Gastrocnemius medialis (tissue), 4 donors: ENCODE measurements around the gene MCCD1. TPM values are rescaled to one million over a fixed set of nuclear protein-coding genes. Genes with fewer than 3 reads are reported as not detected.
"Not testable (repeated sequence)": the region's sequence is repeated elsewhere in the genome, so short reads cannot be mapped to it uniquely, and the experiment has no call there.

Experiments used
- ATAC-seq, 2 donors: fragments of 150-250 bp; one replicate each; pipeline ENCODE4 v1.9.1; 2016
- DNase-seq, 2 donors: peaks; one replicate each; pipeline ENCODE4 v3.0.0-alpha.2; 2019
- H3K27ac ChIP-seq, 4 donors: fragments of 200-600 bp; sonication (generic); 1 replicate in 1 of 4; 2 replicates in 3 of 4; pipeline ENCODE4 v1.5.1; 2016 to 2018; ENCODE audit warnings: mild to moderate bottlenecking in 2 of 4, moderate library complexity in 1 of 4
- H3K27me3 ChIP-seq, 3 donors: fragments of 200-600 bp; sonication (generic) in 2 of 3; 1 replicate in 1 of 3; 2 replicates in 2 of 3; pipeline versions ENCODE4 v1.5.1 to v1.6.0; 2016 to 2019; ENCODE audit warnings: mild to moderate bottlenecking in 1 of 3, moderate library complexity in 1 of 3
- H3K36me3 ChIP-seq, 2 donors: fragments of 200-600 bp; sonication (generic) in 1 of 2; one replicate each; pipeline ENCODE4 v1.5.1; 2017 to 2018
- H3K4me1 ChIP-seq, 2 donors: fragments of 200-600 bp; sonication (generic) in 1 of 2; one replicate each; pipeline ENCODE4 v1.5.1; 2016 to 2017; ENCODE audit warnings: mild to moderate bottlenecking in 2 of 2
- H3K4me3 ChIP-seq, 4 donors: fragments of 200-600 bp; sonication (generic) in 3 of 4; 1 replicate in 1 of 4; 2 replicates in 3 of 4; pipeline ENCODE4 v1.5.1; 2016 to 2019; ENCODE audit warnings: mild to moderate bottlenecking in 2 of 4
- H3K9me3 ChIP-seq, 3 donors: fragments of 200-600 bp; sonication (generic) in 2 of 3; 1 replicate in 1 of 3; 2 replicates in 2 of 3; pipeline ENCODE4 v1.5.1; 2016 to 2019
- POLR2A ChIP-seq, 2 donors: fragments of 450-650 bp; IDR thresholded peaks; one replicate each; pipeline ENCODE4 v1.6.1; 2017; ENCODE audit warnings: antibody characterized with exemption in 2 of 2, mild to moderate bottlenecking in 2 of 2, moderate library complexity in 2 of 2
- in situ Hi-C, 4 donors: fragments of 200-750 bp; cut with MboI; loops; one replicate each; pipeline versions ENCODE4 v1.15.0 to v1.8.0; 2017; ENCODE audit warnings: low sequenced_read_pairs in 4 of 4
- intact Hi-C: fragments of 100-400 bp; cut with DNase I; formaldehyde crosslinking; loops from one replicate; pipeline ENCODE4 v1.15.1; 2023; ENCODE audit warnings: low total_unique reads
- total RNA-seq, 4 donors: library from RNA; depleted of rRNA; stranded (reverse); fragments of >200 nt; gene quantifications; one replicate each; pipeline versions ENCODE4 v1.1.0 to v1.2.3, GENCODE V29; 2016
- TF ChIP-seq, protein P1 (sequence below), 5 experiments: fragments of 450-650 bp in 3 of 5; fragments of 200-600 bp in 2 of 5; sonication (generic) in 2 of 5; IDR thresholded peaks in 4 of 5; conservative IDR thresholded peaks in 1 of 5; 1 replicate in 4 of 5; 2 replicates in 1 of 5; pipeline ENCODE4 v1.5.1; 2016 to 2019; ENCODE audit warnings: antibody characterized with exemption in 5 of 5, mild to moderate bottlenecking in 3 of 5, moderate library complexity in 3 of 5

The MCCD1 gene
- total RNA-seq, 4 donors from 2014 or later, result not detected

DNA sequence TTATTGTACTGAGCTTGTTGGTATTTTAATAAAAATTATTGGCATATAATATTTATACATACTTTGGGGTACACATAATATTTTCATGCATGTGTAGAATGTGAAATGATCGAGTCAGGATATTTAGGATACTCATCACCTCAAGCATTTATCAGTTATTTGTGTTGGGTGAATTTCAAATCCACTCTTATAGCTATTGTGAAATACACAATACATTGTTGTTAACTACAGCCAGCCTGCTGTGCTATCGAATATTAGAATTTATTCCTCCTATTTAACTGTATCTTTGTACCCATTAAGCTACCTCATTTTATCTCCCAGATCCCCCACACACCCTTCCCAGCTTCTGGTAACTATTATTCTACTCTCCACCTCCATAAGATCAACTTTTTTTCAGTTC lies 45.4 kb upstream of the MCCD1 start:
- in situ Hi-C loops, result no loop called here
- no peak overlapping the region for H3K27ac ChIP-seq
- H3K27me3 ChIP-seq, result no peaks in the 10 kb centered on the region
- H3K36me3 ChIP-seq, result no peaks in the 10 kb centered on the region
- no peak for ATAC-seq
- no peak for DNase-seq
- no peaks in the 10 kb centered on the region for H3K9me3 ChIP-seq
- no peak for TF ChIP-seq POLR2A (IDR thresholded peaks at IDR 0.05)
- TF ChIP-seq, protein P1, sequence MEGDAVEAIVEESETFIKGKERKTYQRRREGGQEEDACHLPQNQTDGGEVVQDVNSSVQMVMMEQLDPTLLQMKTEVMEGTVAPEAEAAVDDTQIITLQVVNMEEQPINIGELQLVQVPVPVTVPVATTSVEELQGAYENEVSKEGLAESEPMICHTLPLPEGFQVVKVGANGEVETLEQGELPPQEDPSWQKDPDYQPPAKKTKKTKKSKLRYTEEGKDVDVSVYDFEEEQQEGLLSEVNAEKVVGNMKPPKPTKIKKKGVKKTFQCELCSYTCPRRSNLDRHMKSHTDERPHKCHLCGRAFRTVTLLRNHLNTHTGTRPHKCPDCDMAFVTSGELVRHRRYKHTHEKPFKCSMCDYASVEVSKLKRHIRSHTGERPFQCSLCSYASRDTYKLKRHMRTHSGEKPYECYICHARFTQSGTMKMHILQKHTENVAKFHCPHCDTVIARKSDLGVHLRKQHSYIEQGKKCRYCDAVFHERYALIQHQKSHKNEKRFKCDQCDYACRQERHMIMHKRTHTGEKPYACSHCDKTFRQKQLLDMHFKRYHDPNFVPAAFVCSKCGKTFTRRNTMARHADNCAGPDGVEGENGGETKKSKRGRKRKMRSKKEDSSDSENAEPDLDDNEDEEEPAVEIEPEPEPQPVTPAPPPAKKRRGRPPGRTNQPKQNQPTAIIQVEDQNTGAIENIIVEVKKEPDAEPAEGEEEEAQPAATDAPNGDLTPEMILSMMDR (IDR thresholded peaks at IDR 0.05 in 4 of 5, conservative IDR thresholded peaks at IDR 0.05 in 1 of 5), result no peak
- no peaks in the 10 kb centered on the region for H3K4me1 ChIP-seq
- H3K4me3 ChIP-seq, result no peak overlapping the region
- intact Hi-C loops, result no loop called here

DNA sequence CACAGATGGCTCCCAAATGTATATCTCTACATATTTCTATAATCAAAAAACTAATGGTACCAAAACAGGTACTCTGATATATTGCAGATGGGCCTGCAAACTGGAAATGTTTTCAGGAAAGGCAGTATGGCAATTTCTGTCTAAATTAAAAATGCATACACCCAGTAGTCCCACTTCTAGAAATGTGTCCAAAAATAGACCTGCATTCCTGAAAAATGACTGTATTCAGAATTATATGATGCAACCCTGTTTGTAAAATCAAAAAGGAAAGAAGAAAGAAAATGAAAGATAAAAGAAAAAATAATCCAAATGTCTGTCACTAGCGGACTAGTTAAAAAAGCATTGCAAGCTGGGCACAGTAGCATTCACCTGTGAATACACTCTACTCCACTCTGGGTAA lies 43.7 kb upstream of the MCCD1 start:
- no peak for ATAC-seq
- intact Hi-C loops, result loop anchor here (2.0 kb wide), 1 partner anchor 98 kb away; no protein-coding TSS in a partner anchor
- H3K36me3 ChIP-seq, result no peaks in the 10 kb centered on the region
- TF ChIP-seq, protein P1 (IDR thresholded peaks at IDR 0.05 in 4 of 5, conservative IDR thresholded peaks at IDR 0.05 in 1 of 5), result no peak
- TF ChIP-seq POLR2A (IDR thresholded peaks at IDR 0.05), result no peak
- no peaks in the 10 kb centered on the region for H3K27me3 ChIP-seq
- in situ Hi-C loops, result no loop called here
- H3K4me1 ChIP-seq, result no peaks in the 10 kb centered on the region
- no peaks in the 10 kb centered on the region for H3K9me3 ChIP-seq
- DNase-seq, result no peak
- H3K27ac ChIP-seq, result no peak overlapping the region
- H3K4me3 ChIP-seq, result no peak overlapping the region

DNA sequence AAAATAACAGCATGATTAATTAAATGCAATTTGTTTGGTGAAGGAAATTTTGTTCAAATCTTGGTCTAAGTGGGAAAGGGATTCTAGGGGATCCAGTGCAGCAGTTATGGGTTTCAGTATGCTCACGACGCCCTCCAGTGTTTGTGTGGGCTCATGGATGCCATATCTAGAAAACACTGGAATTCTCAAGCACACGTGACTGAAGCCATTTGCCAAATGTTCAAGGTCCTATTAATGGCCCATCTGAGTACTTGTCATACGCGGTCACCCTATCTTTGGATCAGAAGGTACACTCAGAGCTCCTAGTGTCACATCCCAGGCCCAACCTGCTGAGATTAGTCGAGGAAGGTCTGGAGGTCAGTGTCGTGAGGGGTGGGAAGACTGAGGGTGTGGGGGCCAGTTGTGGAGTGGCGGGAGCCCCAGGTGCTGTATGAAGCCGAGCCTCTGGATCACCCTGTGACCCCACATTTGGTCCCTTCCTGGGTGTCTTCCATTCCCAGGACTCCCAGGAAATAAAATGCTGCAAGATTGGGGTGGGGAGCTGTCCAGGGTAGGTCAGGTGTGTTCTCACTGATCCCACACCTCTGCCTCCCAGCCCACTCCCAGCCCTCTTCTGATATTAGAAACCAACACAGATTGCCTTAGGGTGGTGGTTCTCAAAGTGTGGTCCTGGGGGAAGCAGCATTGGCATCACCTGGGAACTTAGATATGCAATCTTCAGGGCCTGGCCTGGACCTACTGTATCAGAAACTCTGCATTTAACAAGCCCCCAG lies 42.5 kb upstream of the MCCD1 start:
- DNase-seq, in situ Hi-C loops, H3K4me3 ChIP-seq, H3K27me3 ChIP-seq, H3K36me3 ChIP-seq, H3K9me3 ChIP-seq, intact Hi-C loops, H3K4me1 ChIP-seq, H3K27ac ChIP-seq: not testable (repeated sequence)
- peak in 1 of 2 donors; percentile 60 for ATAC-seq

DNA sequence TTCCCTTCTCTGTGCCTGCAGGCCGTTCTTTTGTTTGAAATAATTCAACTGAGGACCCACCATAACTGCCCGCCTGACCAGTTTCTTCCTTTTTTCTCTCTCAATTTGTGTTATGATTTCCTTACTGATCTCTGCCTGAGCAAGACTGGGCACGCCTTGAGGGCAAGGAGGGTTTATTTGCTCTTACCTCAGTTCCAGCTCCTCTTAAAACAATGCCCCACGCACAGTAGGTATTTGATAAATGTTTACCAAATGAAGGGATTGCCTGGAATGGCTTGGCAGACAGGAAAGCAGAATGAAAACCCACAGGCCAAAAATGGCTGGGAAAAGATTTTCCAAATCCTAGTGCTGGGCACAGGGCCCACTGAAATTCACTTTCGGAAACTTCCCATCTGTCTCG lies 41.1 kb upstream of the MCCD1 start:
- H3K36me3 ChIP-seq, ATAC-seq, H3K9me3 ChIP-seq, DNase-seq, H3K4me1 ChIP-seq, in situ Hi-C loops, H3K4me3 ChIP-seq, intact Hi-C loops, H3K27me3 ChIP-seq, H3K27ac ChIP-seq: not testable (repeated sequence)

DNA sequence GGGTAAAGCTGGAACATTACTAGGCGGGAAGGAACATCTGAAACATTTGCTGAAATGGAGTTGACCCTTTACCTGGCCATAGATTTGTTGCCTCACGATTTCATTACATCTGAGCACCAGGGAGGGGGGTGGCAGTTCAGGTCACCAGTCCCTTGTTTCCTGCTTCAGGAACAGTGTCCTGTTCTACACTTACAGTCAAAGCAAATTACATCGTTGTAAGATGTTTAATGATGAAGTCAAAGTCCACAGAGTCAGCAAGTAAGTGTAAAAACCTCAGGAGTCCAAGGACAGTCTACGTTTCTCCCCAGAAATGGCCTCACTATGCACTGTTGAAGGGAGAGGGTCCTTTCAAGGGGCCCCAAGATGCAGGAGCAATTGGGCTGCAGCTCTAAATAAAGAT lies 39.7 kb upstream of the MCCD1 start:
- Histone ChIP-seq H3K4me3 (no peak overlapping the region), H3K9me3 (no peaks in the 10 kb centered on the region), H3K4me1 (peaks cover 0 to 8% of the 10 kb centered on the region in 2 donors), H3K27me3 (peaks cover 6 to 14% (median 14%) of the 10 kb centered on the region in 3 donors), H3K36me3 (no peaks in the 10 kb centered on the region), H3K27ac (no peak overlapping the region)
- ATAC-seq (no peak), DNase-seq (no peak)
- no peak for TF ChIP-seq POLR2A (IDR thresholded peaks at IDR 0.05)
- TF ChIP-seq, protein P1 (IDR thresholded peaks at IDR 0.05 in 4 of 5, conservative IDR thresholded peaks at IDR 0.05 in 1 of 5), result no peak
- intact Hi-C loops, result no loop called here
- in situ Hi-C loops, result no loop called here
